T-helper 1 cell treated with Interleukin-12 subunit alpha and Interleukin-12 subunit beta and Interleukin-4 antibody, amounts not matched to agents 30 ng/mL and 1 ng/mL, for 36 hours (primary cell): ENCODE results near the gene CTXND1. TPM values are rescaled to one million over a fixed set of nuclear protein-coding genes. Genes with fewer than 3 reads are reported as not detected.

Experiments
- intact Hi-C: fragments of 100-400 bp; cut with micrococcal nuclease; formaldehyde crosslinking; loops from one replicate; pipeline ENCODE4 v1.15.1; 2024
- total RNA-seq: library from RNA; stranded (reverse); gene quantifications from 2 replicates; pipeline ENCODE4 v1.2.3, GENCODE V29; 2022

CTXND1 gene
- total RNA-seq, 1 donor from 2014 or later: not detected

GRCh38 chr15:80210611-80211573 is 41.1 kb downstream of the CTXND1 start:
- intact Hi-C loops: no loop called here

GRCh38 chr15:80208758-80209734 is 43.0 kb downstream of the CTXND1 start:
- intact Hi-C loops: no loop called here

DNA sequence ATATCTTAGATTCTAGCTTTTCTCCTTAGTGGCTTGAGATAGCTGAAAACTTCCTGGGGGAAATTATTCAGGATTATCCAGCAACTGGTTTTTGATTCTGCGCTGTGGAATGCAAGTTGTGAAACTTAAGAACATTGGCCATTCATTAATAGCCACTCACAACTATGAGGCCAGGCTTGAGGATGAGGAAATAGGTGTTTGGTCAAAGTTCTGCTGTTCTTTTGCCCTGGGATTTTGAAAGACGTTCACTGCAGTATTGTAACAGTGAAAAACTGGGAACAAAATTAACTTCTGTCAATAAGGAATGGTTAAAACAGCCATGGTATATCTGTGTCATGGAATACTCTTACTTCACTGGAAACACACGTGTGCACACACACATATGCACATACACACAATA is 44.1 kb downstream of the CTXND1 start:
- intact Hi-C loops: no loop called here

GRCh38 chr15:80204231-80204630 is 47.8 kb downstream of the CTXND1 start:
- intact Hi-C loops: no loop called here

- intact Hi-C loops: no loop called here
Measured at GRCh38 chr15:80203361-80203885, 48.6 kb downstream of the CTXND1 start.

DNA sequence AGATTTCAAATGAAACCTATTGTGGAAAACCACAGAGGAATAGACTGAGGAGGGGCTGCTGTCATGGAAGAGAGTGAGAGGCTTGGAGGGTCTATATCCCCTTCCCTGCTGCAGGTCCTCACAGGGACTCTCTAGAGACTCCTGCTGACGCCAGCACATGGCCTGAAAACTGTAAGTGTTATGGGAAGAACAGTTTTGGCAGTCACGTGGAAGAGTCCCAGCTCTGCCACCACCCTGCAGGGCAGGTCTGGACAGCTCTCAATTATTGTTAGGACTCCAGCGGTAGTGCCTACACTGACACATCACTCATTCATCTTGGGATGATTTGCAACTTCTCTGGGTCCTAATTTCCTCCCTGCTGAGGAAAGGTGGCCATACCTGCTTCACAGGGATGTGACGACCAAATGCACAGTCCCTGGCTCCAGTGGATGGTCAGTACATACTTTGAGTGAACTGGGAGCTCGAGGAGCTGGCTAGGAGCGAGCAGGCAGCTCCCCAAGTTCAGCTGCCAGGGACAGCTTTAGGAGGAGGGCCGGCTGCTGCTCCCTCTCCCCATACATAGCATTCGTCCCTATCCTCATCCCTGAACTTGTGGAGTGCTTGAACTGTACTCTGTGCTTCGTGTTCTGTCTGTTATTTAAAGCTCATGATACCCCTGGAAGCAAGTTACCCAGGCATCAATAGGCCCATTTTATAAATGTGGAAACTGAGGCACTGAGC is 49.2 kb downstream of the CTXND1 start:
- intact Hi-C loops: no loop called here

GRCh38 chr15:80202016-80202315 is 50.0 kb downstream of the CTXND1 start:
- intact Hi-C loops: no loop called here

DNA sequence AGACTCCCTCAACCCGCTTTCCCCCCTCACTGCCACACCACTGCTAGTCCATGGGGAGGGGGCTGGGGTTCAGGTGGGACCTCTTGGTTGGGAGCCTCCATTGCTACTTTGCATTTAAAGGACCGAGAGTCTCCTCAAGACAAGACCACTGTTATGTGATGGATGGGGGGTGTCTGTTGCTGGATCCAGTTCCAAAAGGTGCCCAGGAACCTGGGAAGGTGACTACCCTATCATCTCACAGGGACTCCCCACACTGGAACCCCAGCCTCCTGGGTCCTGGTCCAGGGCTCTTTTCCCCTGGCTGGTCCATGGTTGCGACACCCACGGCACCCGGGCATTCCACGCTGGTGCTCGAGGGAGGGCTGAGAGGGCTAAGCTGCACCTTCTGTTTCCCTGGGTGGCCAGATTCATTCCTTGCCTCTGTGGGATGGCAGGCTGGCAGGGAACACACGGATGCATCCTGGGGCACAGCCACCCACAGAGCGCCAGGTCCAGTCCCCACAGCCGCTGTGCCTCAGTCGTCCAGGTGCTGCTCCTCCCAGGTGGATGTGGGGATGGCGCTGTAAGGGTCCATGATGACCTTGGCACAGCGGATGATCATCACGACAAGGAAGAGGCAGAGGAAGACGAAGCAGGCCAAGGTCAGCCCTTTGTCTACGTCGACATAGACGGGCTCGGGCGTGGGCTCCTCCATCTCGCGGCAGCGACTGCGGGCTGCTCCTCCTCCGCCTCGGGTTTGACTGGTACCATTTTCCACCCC is 50.6 kb downstream of the CTXND1 start:
- intact Hi-C loops: no loop called here

DNA sequence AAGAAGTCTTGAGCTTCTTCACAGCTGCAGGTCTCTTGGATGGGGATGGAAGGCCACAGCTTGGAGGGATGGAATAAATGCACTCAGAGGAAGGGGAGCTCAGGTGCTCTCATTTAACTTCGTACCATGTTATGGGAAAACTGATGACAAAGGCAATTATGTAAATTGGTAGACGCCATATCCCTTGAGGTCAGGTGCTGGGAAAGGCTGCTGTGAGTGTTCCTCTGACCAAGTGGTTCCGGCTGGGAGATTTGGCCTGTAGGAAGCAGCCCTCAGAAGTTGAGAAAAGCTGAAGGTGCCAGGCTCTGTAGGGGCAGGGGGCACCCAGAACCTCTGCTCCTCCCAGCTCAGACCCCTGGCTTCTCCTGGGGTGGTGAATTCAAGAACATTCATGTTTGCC is 52.1 kb downstream of the CTXND1 start:
- intact Hi-C loops: no loop called here

GRCh38 chr15:80199366-80199765 is 52.6 kb downstream of the CTXND1 start:
- intact Hi-C loops: no loop called here

- intact Hi-C loops: no loop called here
Measured at GRCh38 chr15:80194914-80195313, 57.1 kb downstream of the CTXND1 start.

- intact Hi-C loops: no loop called here
Measured at GRCh38 chr15:80194186-80194585, 57.8 kb downstream of the CTXND1 start.

- intact Hi-C loops: no loop called here
Measured at GRCh38 chr15:80191897-80192595, 60.0 kb downstream of the CTXND1 start.

DNA sequence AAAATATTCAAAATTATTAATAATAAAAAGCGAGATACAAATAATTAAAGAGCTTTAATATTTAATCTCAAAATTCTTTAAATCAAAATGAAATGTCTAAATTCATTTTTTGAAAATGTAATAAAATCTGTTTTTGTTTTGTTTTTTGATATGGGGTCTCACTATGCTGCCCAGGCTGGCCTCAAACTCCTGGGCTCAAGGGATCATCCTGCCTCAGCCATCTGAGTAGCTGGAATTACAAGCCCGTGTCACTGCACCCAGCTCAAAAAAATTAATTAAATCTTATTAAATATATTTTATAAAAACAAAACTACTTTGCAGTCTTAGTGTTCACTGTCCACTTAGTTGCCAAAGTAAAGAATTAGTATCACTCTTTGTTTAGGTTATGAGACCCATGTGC is 60.8 kb downstream of the CTXND1 start:
- intact Hi-C loops: no loop called here

DNA sequence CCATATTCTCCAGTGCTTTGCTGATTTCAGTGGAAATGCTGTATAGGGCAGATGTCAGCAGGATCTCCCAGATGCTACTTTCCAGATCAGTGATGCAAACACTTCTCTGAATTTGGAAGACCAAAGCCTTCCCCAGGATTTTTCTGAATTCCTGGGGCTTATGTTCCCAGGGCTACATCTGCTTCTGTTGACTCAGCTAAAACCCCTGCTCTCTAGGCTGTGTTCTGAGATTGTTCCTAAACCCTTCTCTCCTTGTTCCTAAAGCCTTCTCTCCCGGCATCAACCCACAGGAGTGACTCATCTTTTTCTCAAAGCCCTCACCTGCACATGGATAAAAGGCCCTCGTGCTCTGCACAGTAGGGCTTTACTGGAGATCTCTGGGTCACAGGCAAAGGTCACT is 63.8 kb downstream of the CTXND1 start:
- intact Hi-C loops: no loop called here

DNA sequence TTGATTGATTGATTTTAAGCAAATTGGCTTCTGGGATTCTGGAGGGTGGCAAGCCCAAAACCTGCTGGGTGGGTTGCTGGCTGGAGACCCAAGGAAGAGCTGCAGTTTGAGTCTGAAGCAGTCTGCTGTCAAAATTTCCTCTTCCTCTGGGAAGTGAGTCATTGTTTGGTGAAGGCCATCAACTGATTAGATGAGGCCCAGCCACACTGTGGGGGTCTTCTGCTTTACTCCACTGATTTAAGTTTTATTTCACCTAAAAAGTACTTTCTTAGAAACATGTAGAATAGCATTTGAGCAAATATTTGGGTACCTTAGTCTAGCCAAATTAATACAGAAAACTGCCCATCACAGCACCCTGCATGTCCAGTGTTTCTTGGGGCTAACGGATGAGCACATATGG is 65.4 kb downstream of the CTXND1 start:
- intact Hi-C loops: no loop called here

GRCh38 chr15:80186066-80186465 is 65.9 kb downstream of the CTXND1 start:
- intact Hi-C loops: no loop called here

DNA sequence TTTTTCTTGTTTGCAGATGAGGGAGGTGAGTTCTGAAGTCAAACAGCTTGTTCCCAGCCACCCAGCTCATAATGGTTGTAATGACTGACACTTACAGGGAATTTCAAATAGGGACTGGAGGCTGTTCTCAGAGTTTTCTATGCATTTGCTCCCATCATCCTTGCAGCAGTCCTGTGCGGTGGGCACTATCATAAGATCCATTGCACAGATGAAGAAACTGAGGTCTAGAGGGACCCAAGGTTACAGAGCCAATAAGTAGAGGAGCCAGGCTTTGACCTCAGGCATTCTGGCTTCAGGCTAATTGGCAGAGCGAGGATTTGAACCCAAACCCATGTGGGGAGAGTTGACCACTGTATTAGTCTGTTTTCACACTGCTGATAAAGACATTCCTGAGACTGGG is 66.9 kb downstream of the CTXND1 start:
- intact Hi-C loops: no loop called here

DNA sequence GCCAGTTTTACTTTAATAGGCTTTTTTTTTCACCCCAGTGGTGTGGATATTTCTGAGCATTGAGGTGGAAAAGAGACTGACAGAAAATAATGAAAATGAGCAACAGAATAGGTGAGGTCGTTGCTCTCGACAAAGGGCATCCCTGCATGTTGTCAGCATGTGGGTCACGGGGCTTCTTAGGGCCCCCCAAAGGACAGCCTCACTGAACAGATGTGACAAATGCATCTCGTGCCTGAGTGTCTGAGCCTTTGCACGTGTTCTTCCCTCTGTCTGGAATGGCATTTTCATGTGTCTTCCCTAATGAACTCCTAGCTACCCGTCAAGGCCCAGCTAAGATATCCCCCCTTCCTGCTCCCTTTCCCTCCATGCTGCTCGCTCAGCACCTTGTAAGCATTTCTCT is 67.5 kb downstream of the CTXND1 start:
- intact Hi-C loops: no loop called here

GRCh38 chr15:80183886-80184285 is 68.1 kb downstream of the CTXND1 start:
- intact Hi-C loops: no loop called here
